Neural progenitor cell (in vitro differentiated cells): ENCODE measurements around the gene DYSF. TPM values are rescaled to one million over a fixed set of nuclear protein-coding genes. Genes with fewer than 3 reads are reported as not detected.

ENCODE experiments used
- DNase-seq: peaks from one replicate; pipeline ENCODE4 v3.0.0-alpha.2; 2016; ENCODE audit warnings: low spot score
- H2AFZ ChIP-seq: fragments of 200-600 bp; sonication (generic); replicated peaks from 2 replicates; pipeline ENCODE4 v1.6.1; 2016; ENCODE audit warnings: antibody characterized with exemption
- H3F3A ChIP-seq: fragments of 200-600 bp; sonication (generic); 2 replicates; pipeline ENCODE4 v1.6.1; 2016; ENCODE audit warnings: antibody characterized with exemption, low read depth
- H3K27ac ChIP-seq: fragments of 200-600 bp; sonication (generic); 2 replicates; pipeline ENCODE4 v1.5.1; 2016; ENCODE audit warnings: mild to moderate bottlenecking
- H3K27me3 ChIP-seq: fragments of 200-600 bp; sonication (generic); 2 replicates; pipeline ENCODE4 v1.6.1; 2016; ENCODE audit warnings: mild to moderate bottlenecking, moderate library complexity
- H3K36me3 ChIP-seq: fragments of 200-600 bp; sonication (generic); 2 replicates; pipeline ENCODE4 v1.5.1; 2016
- H3K4me1 ChIP-seq: fragments of 200-600 bp; sonication (generic); 2 replicates; pipeline ENCODE4 v1.6.1; 2016; ENCODE audit warnings: mixed run types
- H3K4me2 ChIP-seq: fragments of 200-600 bp; sonication (generic); 2 replicates; pipeline ENCODE4 v1.6.1; 2016
- H3K4me3 ChIP-seq: fragments of 200-600 bp; sonication (generic); 2 replicates; pipeline ENCODE4 v1.5.1; 2016
- H3K79me2 ChIP-seq: fragments of 200-600 bp; sonication (generic); 2 replicates; pipeline ENCODE4 v1.6.1; 2016; ENCODE audit warnings: low read depth
- H3K9ac ChIP-seq: fragments of 200-600 bp; sonication (generic); 2 replicates; pipeline ENCODE4 v1.6.1; 2016
- H3K9me3 ChIP-seq: fragments of 200-600 bp; sonication (generic); 2 replicates; pipeline ENCODE4 v1.5.1; 2016; ENCODE audit warnings: low read depth
- H4K20me1 ChIP-seq: fragments of 200-600 bp; sonication (generic); 2 replicates; pipeline ENCODE4 v1.6.1; 2016; ENCODE audit warnings: low read depth
- H3K27ac Mint-ChIP-seq: 3 replicates; pipeline ENCODE4 v1.8.0; 2021; ENCODE audit warnings: mixed read lengths
- H3K27me3 Mint-ChIP-seq: 2 replicates; pipeline ENCODE4 v1.8.0; 2022; ENCODE audit warnings: low read depth, mild to moderate bottlenecking, inconsistent platforms, moderate library complexity, mixed read lengths; ENCODE audit not compliant: insufficient read depth
- H3K36me3 Mint-ChIP-seq: 3 replicates; pipeline ENCODE4 v1.8.0; 2021; ENCODE audit warnings: mixed read lengths
- H3K4me1 Mint-ChIP-seq: 3 replicates; pipeline ENCODE4 v1.8.0; 2021; ENCODE audit warnings: mixed read lengths
- H3K4me3 Mint-ChIP-seq: 3 replicates; pipeline ENCODE4 v1.8.0; 2021; ENCODE audit warnings: mild to moderate bottlenecking, moderate library complexity, mixed read lengths
- H3K9me3 Mint-ChIP-seq: 3 replicates; pipeline ENCODE4 v1.8.0; 2020; ENCODE audit warnings: mixed read lengths
- CTCF ChIP-seq: fragments of 200-600 bp; sonication (generic); IDR thresholded peaks from 2 replicates; pipeline ENCODE4 v1.5.1; 2017; ENCODE audit warnings: antibody characterized with exemption, mild to moderate bottlenecking
- EZH2 ChIP-seq: fragments of 200-600 bp; sonication (generic); IDR thresholded peaks from 2 replicates; pipeline ENCODE4 v1.6.1; 2017; ENCODE audit warnings: antibody characterized with exemption, mild to moderate bottlenecking, moderate library complexity
- EZH2phosphoT487 ChIP-seq: fragments of 200-600 bp; sonication (generic); IDR thresholded peaks from 2 replicates; pipeline ENCODE4 v1.6.1; 2017; ENCODE audit warnings: antibody characterized with exemption
- total RNA-seq: library from RNA; depleted of rRNA; stranded (reverse); fragments of >200 nt; gene quantifications from 2 replicates; pipeline ENCODE4 v1.2.3, GENCODE V29; 2015; ENCODE audit warnings: low replicate concordance

DYSF gene
- total RNA-seq, 1 donor from 2014 or later, result 0.39 TPM

- H3K4me3 Mint-ChIP-seq, result no peak overlapping the region
- no peaks in the 10 kb centered on the region for H3K9me3 Mint-ChIP-seq
- Histone ChIP-seq H3K27ac (peak overlapping the region; percentile 48), H3K79me2 (peaks cover 65% of the 10 kb centered on the region), H2AFZ (no peak overlapping the region), H3K9ac (no peak overlapping the region), H3K4me1 (peaks cover 20% of the 10 kb centered on the region), H3K27me3 (no peaks in the 10 kb centered on the region), H3F3A (peaks cover 41% of the 10 kb centered on the region), H3K36me3 (peaks cover 47% of the 10 kb centered on the region), H4K20me1 (no peaks in the 10 kb centered on the region), H3K4me3 (no peak overlapping the region), H3K4me2 (no peak overlapping the region), H3K9me3 (no peaks in the 10 kb centered on the region)
- peaks cover 39% of the 10 kb centered on the region for H3K36me3 Mint-ChIP-seq
- no peak for DNase-seq
- TF ChIP-seq CTCF (no peak), EZH2phosphoT487 (no peak), EZH2 (no peak)
- no peak overlapping the region for H3K27ac Mint-ChIP-seq
- H3K4me1 Mint-ChIP-seq, result peaks cover 2% of the 10 kb centered on the region
- no peaks in the 10 kb centered on the region for H3K27me3 Mint-ChIP-seq
Observed at GRCh38 chr2:71422786-71423185, 30.6 kb upstream of the DYSF start.

GRCh38 chr2:71423817-71424420 is 29.4 kb upstream of the DYSF start:
- Mint-ChIP-seq H3K27me3 (no peaks in the 10 kb centered on the region), H3K27ac (no peak overlapping the region)

GRCh38 chr2:71426721-71427120 is 26.6 kb upstream of the DYSF start:
- Histone ChIP-seq H2AFZ (no peak overlapping the region), H3K4me2 (no peak overlapping the region), H3F3A (peaks cover 30% of the 10 kb centered on the region), H3K9ac (no peak overlapping the region), H3K27ac (no peak overlapping the region), H3K9me3 (no peaks in the 10 kb centered on the region), H3K36me3 (peaks cover 60% of the 10 kb centered on the region), H3K4me1 (peaks cover 9% of the 10 kb centered on the region), H3K4me3 (no peak overlapping the region), H3K79me2 (peaks cover 27% of the 10 kb centered on the region), H4K20me1 (peaks cover 8% of the 10 kb centered on the region), H3K27me3 (no peaks in the 10 kb centered on the region)
- Mint-ChIP-seq H3K9me3 (no peaks in the 10 kb centered on the region), H3K4me3 (no peak overlapping the region), H3K27me3 (no peaks in the 10 kb centered on the region), H3K4me1 (peaks cover 2% of the 10 kb centered on the region), H3K27ac (no peak overlapping the region), H3K36me3 (peaks cover 56% of the 10 kb centered on the region)
- DNase-seq, result no peak
- TF ChIP-seq EZH2phosphoT487, result no peak
- TF ChIP-seq EZH2, result no peak
- no peak for TF ChIP-seq CTCF

More at GRCh38 chr2:71423817-71424420, 29.4 kb upstream of the DYSF start:
- TF ChIP-seq EZH2phosphoT487 (no peak), CTCF (no peak), EZH2 (no peak)
- Histone ChIP-seq H3K27ac (peak overlapping the region; percentile 22), H3F3A (peaks cover 41% of the 10 kb centered on the region), H3K4me1 (peaks cover 9% of the 10 kb centered on the region), H3K9me3 (no peaks in the 10 kb centered on the region), H4K20me1 (peaks cover 5% of the 10 kb centered on the region), H2AFZ (no peak overlapping the region), H3K36me3 (peaks cover 52% of the 10 kb centered on the region), H3K9ac (no peak overlapping the region), H3K27me3 (no peaks in the 10 kb centered on the region), H3K79me2 (peaks cover 53% of the 10 kb centered on the region), H3K4me2 (no peak overlapping the region), H3K4me3 (no peak overlapping the region)
- Mint-ChIP-seq H3K36me3 (peaks cover 47% of the 10 kb centered on the region), H3K9me3 (no peaks in the 10 kb centered on the region), H3K4me3 (no peak overlapping the region), H3K4me1 (peaks cover 2% of the 10 kb centered on the region)
- no peak for DNase-seq
